Measurements from ENCODE around the gene BPGM. TPM values are rescaled to one million over a fixed set of nuclear protein-coding genes. Genes with fewer than 3 reads are reported as not detected.
"Not testable (repeated sequence)": the region's sequence is repeated elsewhere in the genome, so short reads cannot be mapped to it uniquely, and the experiment has no call there.

BPGM gene
- total RNA-seq, 1 experiment from 2014 or later, result 18.5 TPM

DNA sequence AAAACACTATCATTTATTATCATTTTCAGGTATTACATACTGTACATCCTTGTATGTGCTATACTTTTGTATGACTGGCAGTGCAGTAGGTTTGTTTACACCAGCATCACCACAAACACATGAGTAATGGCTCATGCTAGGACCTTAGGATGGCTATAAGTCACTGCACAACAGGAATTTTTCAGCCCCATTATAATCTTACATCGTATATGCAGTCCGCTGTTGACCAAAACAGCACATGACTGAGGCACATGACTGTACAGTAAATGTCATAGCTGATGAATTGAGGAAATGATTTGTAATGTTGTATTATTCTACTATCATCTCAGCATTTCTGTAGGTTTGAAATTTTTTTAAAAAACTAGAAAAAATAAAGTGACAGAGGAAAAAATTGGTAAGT lies 38.6 kb downstream of the BPGM start:
- no peaks in the 10 kb centered on the region for H3K27me3 ChIP-seq (ENCODE audit: insufficient read depth, low read depth)
- no peaks in the 10 kb centered on the region for H3K79me2 ChIP-seq (ENCODE audit: low read depth)
- no peak overlapping the region for H2AFZ ChIP-seq
- TF ChIP-seq EZH2 (IDR thresholded peaks at IDR 0.05; ENCODE audit: low read depth), result no peak
- TF ChIP-seq, protein P1, sequence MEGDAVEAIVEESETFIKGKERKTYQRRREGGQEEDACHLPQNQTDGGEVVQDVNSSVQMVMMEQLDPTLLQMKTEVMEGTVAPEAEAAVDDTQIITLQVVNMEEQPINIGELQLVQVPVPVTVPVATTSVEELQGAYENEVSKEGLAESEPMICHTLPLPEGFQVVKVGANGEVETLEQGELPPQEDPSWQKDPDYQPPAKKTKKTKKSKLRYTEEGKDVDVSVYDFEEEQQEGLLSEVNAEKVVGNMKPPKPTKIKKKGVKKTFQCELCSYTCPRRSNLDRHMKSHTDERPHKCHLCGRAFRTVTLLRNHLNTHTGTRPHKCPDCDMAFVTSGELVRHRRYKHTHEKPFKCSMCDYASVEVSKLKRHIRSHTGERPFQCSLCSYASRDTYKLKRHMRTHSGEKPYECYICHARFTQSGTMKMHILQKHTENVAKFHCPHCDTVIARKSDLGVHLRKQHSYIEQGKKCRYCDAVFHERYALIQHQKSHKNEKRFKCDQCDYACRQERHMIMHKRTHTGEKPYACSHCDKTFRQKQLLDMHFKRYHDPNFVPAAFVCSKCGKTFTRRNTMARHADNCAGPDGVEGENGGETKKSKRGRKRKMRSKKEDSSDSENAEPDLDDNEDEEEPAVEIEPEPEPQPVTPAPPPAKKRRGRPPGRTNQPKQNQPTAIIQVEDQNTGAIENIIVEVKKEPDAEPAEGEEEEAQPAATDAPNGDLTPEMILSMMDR (conservative IDR thresholded peaks at IDR 0.05), result no peak
- no peaks in the 10 kb centered on the region for H3K36me3 ChIP-seq (ENCODE audit: low read depth)
- H3K27ac ChIP-seq, result no peak overlapping the region
- H3K9me3 ChIP-seq (ENCODE audit: insufficient read depth, low read depth), result no peaks in the 10 kb centered on the region
- ChIA-PET POLR2A (ENCODE audit: unreplicated experiment) (no interaction called here), CTCF (no interaction called here)
- no peaks in the 10 kb centered on the region for H3K4me1 ChIP-seq (replicated peaks; ENCODE audit: insufficient read depth)
- H3K9me2 ChIP-seq (ENCODE audit: insufficient read depth), result no peaks in the 10 kb centered on the region
- no peak overlapping the region for H3K4me2 ChIP-seq
- no peak overlapping the region for H3K4me3 ChIP-seq
- DNase-seq, result peak in 1 of 2 experiments; percentile 75
- intact Hi-C loops (cut with micrococcal nuclease; ENCODE audit: unreplicated experiment), result loop anchor here (5.0 to 10.0 kb wide), 2 partner anchors 253 to 590 kb away; no protein-coding TSS in a partner anchor
- no peaks in the 10 kb centered on the region for H4K20me1 ChIP-seq (ENCODE audit: insufficient read depth)
- H3F3A ChIP-seq (ENCODE audit: insufficient read depth, low read depth), result no peaks in the 10 kb centered on the region
- no TSS peak for BruUV-seq (replicated peaks)

DNA sequence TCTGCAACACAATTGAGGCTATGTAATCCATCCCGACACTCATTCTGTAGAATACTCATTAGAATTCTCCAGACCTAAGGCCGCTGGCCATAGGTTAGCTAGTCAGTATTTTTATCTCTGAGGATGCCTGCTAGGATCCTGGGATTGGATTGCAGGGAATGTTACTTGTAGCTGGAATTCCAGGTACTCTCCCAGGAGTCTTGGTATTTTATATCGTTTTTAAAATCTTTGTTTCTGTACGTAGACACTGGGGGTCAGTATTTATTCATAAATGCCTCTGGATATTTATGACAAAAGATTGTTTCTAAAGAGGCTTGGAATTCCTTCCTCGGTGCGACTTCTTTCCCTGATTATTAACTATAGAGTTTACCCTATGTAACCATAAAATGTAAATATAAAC lies 40.1 kb downstream of the BPGM start:
- H3K4me3 ChIP-seq, result no peak overlapping the region
- no peaks in the 10 kb centered on the region for H3K9me2 ChIP-seq (ENCODE audit: insufficient read depth)
- H2AFZ ChIP-seq, result no peak overlapping the region
- no peak overlapping the region for H3K27ac ChIP-seq
- TF ChIP-seq, protein P1 (conservative IDR thresholded peaks at IDR 0.05), result peak; percentile 68
- TF ChIP-seq EZH2 (IDR thresholded peaks at IDR 0.05; ENCODE audit: low read depth), result no peak
- H3K27me3 ChIP-seq (ENCODE audit: insufficient read depth, low read depth), result no peaks in the 10 kb centered on the region
- no peak for DNase-seq
- ChIA-PET CTCF (interaction anchor here (0.6 to 1.3 kb wide), 5 partner anchors 9 to 478 kb away, joined by 3 to 10 read pairs (median 4); no protein-coding TSS in a partner anchor), POLR2A (ENCODE audit: unreplicated experiment) (interaction anchor here (0.6 to 0.7 kb wide), 3 partner anchors 41 to 159 kb away, joined by 3 to 4 read pairs (median 3); no protein-coding TSS in a partner anchor)
- no peak overlapping the region for H3K4me2 ChIP-seq
- H4K20me1 ChIP-seq (ENCODE audit: insufficient read depth), result no peaks in the 10 kb centered on the region
- no peaks in the 10 kb centered on the region for H3K9me3 ChIP-seq (ENCODE audit: insufficient read depth, low read depth)
- H3F3A ChIP-seq (ENCODE audit: insufficient read depth, low read depth), result no peaks in the 10 kb centered on the region
- H3K36me3 ChIP-seq (ENCODE audit: low read depth), result no peaks in the 10 kb centered on the region
- H3K79me2 ChIP-seq (ENCODE audit: low read depth), result no peaks in the 10 kb centered on the region
- no TSS peak for BruUV-seq (replicated peaks)
- no peaks in the 10 kb centered on the region for H3K4me1 ChIP-seq (replicated peaks; ENCODE audit: insufficient read depth)
- intact Hi-C loops (cut with micrococcal nuclease; ENCODE audit: unreplicated experiment), result loop anchor here (1.0 to 10.0 kb wide), 3 partner anchors 254 to 588 kb away; no protein-coding TSS in a partner anchor

DNA sequence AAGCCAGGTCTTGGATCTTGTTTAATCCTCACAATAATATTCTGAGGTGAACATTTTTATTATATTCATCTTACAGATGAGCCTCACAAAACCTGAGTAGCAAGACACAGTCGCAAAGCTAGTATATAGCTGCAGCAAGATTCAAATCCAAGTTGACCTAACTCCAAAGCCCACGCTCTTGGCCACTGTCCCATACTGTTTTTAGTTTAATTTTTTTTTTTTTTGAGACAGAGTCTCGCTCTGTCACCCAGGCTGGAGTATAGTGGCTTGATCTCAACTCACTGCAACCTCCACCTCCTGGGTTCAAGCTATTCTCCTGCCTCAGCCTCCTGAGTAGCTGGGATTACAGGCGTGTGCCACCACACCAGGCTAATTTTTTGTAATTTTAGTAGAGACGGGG lies 42.9 kb downstream of the BPGM start:
- H3K79me2 ChIP-seq (ENCODE audit: low read depth); H2AFZ ChIP-seq; H3K27ac ChIP-seq; H4K20me1 ChIP-seq (ENCODE audit: insufficient read depth); H3K27me3 ChIP-seq (ENCODE audit: insufficient read depth, low read depth); H3K4me1 ChIP-seq (replicated peaks; ENCODE audit: insufficient read depth); H3K4me3 ChIP-seq; H3K9me3 ChIP-seq (ENCODE audit: insufficient read depth, low read depth); H3K4me2 ChIP-seq; BruUV-seq (replicated peaks); H3K9me2 ChIP-seq (ENCODE audit: insufficient read depth); DNase-seq; H3F3A ChIP-seq (ENCODE audit: insufficient read depth, low read depth); H3K36me3 ChIP-seq (ENCODE audit: low read depth): not testable (repeated sequence)
- CTCF ChIA-PET, result interaction anchor here (0.6 to 1.9 kb wide), 9 partner anchors 12 to 585 kb away, joined by 3 to 8 read pairs (median 3); no protein-coding TSS in a partner anchor
- POLR2A ChIA-PET (ENCODE audit: unreplicated experiment), result interaction anchor here (0.5 to 0.6 kb wide), 3 partner anchors 155 to 355 kb away, joined by 3 to 11 read pairs (median 4); no protein-coding TSS in a partner anchor
- intact Hi-C loops (cut with micrococcal nuclease; ENCODE audit: unreplicated experiment), result loop anchor here (5.0 to 10.0 kb wide), 2 partner anchors 257 to 585 kb away; no protein-coding TSS in a partner anchor

Data from PC-9 (cell line).